NCI-H82 treated with DMSO at 0.1 percent for 48 hours (cell line): ENCODE results near the gene TRIM51.
"Not testable (repeated sequence)": the region's sequence is repeated elsewhere in the genome, so short reads cannot be mapped to it uniquely, and the experiment has no call there.

Experiments used
- DNase-seq: peaks from one replicate; lab custom pipeline; 2025; ENCODE audit not compliant: unreplicated experiment; lab: John Stamatoyannopoulos, UW

The TRIM51 gene, protein sequence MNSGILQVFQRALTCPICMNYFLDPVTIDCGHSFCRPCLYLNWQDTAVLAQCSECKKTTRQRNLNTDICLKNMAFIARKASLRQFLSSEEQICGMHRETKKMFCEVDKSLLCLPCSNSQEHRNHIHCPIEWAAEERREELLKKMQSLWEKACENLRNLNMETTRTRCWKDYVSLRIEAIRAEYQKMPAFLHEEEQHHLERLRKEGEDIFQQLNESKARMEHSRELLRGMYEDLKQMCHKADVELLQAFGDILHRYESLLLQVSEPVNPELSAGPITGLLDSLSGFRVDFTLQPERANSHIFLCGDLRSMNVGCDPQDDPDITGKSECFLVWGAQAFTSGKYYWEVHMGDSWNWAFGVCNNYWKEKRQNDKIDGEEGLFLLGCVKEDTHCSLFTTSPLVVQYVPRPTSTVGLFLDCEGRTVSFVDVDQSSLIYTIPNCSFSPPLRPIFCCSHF

DNA sequence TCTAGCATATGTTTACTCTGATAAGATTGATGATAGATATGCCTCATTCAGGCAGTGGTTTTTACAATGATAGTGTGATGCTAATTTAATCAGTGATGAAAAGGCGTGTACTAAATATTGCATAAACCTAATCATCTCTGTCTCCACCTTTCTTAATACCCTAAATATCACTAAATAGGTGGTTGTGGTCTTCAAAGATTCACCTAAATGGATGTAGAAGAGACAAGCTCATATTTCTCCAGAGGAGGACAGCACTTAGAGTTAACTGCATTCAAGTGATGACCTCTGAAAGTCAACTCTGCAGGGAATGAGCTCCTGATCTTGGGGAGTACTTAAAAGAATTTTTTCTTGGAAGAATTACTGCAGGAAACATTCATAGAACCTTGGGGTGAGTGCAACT, at the start of gene TRIM51:
TSS of gene TRIM51 (plus strand) at position 301 of the 400 bp plus-strand sequence. CDS start 2,132 bp downstream, outside the sequence.
- DNase-seq, result not testable (repeated sequence)

GRCh38 chr11:55838452-55838851, 44.6 kb upstream of the TRIM51 start, which contains the start of gene OR5D16:
OR5D16 (plus strand) TSS chr11:55838752; CDS start chr11:55838752, 0 bp downstream.
- no peak for DNase-seq

DNA sequence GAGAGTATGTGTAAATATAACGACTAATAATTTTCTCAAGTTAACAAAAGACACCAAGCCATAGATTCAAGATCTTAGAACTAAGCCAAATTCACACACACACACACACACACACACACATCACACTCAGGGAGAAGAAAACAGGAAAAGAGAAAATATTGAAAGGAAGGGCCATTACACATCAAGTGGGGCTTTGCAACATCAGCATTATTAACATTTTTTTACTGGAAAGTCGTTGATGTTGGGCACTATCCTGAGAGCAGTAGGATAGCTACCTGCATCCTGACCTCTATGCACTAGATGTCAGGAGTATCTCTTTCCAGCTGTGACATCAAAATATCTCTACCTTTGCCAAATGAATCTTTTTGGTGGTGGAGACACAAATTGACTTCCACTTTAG, 35.6 kb upstream of the TRIM51 start:
- no peak for DNase-seq

DNA sequence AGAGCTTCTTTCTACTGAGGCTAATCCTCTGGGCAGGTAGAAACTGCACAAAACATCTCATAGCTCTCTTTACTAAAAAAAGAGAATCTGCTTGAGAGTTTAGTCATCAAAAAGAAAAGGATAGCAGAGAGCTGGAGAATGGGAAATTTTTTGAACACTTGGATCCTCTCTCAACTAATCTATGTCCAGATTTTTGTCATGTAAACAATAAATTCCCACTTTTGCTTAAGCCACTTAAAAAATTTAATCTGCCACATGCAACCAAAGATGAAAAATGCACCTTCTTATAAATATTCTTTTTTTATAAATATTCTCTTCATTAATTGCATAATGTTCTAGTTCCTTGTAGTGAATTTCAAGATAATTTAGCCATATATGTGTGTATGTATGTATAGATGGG, 34.1 kb upstream of the TRIM51 start:
- DNase-seq, result no peak

GRCh38 chr11:55852141-55852540, 31.0 kb upstream of the TRIM51 start:
- DNase-seq, result no peak

DNA sequence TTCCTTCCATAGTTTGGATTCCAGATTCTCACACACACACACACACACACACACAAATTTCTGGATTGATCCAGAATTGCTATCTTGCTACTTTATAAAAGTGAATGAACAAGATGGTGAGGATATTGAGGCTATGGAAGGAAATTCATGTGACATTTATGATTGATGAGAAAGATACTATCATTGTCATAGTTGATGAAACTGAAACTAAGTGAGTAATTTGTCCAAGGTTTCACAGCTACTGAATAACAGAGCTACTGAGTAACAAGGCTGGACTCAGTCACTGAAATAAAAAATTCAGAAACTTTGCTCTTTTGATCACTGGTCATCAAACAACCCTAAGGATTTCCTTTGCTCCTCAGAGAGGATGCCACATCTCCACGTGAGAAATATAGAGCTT, 28.4 kb upstream of the TRIM51 start:
- no peak for DNase-seq

DNA sequence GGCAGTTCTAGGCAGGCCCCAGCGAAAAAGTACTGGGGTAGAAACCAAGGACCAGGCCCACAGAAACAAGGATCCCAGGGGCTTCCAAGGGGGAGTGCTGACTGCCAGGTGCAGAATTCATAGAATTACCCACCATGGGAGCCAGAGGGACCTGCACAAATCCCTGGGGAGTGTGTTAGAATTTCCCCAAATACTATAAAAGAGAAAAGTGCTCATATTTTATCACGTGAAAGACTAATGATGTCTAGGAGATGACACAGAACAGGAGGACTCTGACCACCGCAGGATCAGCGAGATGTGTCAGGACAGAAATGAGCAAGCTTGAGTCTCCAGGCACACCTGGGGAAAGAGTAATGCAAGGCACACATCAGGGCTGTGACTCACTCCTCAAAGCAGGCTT, 15.7 kb upstream of the TRIM51 start:
- not testable (repeated sequence) for DNase-seq

DNA sequence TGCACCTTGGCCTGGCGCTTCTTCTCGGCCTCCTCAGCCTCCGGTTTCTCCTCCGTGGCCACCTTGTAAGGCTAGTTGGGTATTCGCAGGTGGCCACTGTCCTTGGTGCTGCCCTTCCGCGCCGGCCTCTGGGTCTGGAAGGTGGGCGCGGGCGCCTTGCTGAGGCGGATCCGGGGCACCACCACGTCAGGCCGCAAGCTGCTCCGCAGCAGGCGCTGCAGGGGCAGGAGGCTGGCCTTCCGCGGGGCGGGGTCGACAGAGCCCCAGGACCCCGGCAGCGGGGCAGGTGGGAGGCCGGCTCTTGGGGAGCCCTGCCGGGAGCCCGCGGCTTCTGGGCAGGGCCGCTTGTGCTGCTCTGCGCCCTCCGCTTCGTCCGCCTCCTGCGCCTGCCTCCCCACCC, 10.4 kb upstream of the TRIM51 start:
- not testable (repeated sequence) for DNase-seq

DNA sequence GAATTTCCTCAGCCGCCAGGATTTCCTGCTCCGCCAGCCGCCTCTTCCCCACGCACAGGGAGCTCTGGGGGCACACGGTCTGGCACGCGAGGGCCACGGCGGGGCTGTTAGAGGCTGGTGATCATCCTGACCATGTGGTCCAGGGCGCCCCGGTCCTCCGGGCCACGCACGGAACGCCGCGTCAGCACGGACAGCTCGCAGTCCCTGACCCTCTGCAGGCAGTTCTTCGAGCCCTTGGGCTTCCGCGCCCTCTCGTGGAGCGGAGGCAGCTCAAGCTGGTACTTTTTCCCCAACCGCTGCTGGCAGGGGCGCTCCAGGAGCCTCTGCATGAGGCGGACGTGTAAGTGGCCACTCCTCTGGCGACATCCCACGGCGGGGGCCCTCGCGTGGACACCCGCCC, 10.0 kb upstream of the TRIM51 start:
- DNase-seq, result not testable (repeated sequence)

- not testable (repeated sequence) for DNase-seq
Observed at GRCh38 chr11:55884995-55885394, 1.9 kb downstream of the TRIM51 start.

GRCh38 chr11:55885481-55885880, 2.4 kb downstream of the TRIM51 start:
- DNase-seq, result not testable (repeated sequence)

DNA sequence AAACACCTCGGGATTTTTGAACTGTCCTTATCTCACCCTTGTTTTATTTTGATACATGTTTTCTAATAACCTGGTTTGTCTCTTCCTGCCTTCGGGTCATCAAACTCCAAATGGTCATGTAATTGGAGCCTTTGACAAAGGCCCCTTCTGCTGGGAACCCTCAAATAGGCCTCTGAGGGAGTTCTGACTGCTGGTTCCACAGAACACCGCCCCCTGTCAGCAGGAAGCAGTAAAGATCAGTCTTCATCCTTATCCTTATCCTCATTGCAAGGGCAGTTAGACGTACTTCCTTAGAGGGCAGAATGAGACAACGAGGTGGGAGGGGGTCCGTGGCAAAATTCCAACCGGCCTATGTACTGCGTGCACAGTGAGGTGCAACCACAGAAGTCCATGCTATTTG, 12.1 kb downstream of the TRIM51 start:
- DNase-seq, result no peak

DNA sequence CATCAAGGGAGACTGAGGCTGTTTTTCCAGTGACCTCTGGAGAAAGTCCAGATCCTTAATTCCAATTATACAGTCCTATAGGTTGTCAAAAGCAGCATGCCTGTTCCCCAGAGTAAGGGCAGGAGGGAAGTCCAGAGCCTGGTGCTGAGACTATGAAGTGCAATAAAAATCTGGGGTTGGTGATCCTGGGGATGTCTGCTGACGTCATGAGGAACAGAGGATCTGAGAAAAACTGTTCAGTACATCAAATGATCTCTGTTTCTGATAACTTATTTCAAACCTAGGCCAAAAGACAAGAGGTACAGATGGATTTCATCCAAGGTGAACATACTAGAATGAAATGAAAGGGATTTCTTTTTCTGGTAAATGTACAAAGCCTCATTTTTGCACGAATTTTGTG, 19.2 kb downstream of the TRIM51 start:
- DNase-seq, result no peak

DNA sequence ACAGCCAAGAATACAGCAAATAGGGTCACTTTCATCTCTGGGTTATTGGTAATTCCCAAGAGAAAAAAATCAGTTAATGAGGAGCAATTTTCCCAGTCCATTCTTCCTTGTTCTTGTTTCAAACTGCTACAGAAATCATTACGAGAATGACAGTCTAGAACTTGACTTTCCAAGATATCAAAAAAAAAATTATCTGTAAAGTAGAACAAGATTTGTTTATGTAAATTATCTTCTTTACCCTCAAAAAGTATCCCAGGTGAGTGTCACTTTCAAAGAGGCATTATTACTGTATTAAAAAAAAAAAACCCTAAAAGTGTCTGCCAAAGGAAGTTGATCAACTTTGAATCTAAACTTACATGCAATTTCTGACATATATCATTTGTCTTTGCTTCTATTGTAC, 31.4 kb downstream of the TRIM51 start, which contains the start of gene OR5W2:
TSS of gene OR5W2 (minus strand) at position 101 of the 400 bp plus-strand sequence. CDS start at position 101, 0 bp downstream.
- DNase-seq, result no peak

DNA sequence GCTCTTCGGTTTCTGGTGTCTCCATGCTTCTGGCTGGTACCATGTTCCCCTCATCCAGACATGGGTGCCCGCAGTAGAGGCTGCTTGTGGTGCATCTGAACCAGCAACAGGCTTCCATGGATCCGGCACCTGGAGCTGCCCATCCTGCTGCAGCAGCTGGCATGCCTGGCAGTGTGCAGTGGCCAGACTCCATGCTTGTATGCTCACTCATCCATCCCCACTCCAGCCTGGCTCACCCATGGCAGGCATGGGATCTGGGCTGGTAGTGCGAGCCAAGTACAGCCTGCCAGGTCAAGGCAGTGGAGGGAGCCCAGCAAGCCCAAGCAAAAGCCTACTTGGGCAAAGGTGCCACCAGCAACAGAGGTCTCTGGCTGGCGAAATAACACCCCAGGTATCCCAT, 37.4 kb downstream of the TRIM51 start:
- no peak for DNase-seq

GRCh38 chr11:55936300-55936699, 53.2 kb downstream of the TRIM51 start, which contains the start of gene OR5I1:
OR5I1 (minus strand) TSS chr11:55936400; CDS start chr11:55936400, 0 bp downstream.
- no peak for DNase-seq
